HepG2 (cell line): ENCODE data around the gene ANKRD39. TPM values are rescaled to one million over a fixed set of nuclear protein-coding genes. Genes with fewer than 3 reads are reported as not detected.
A peak's percentile ranks its signal among the peaks of the same experiment; 100 is the strongest.

Experiments
- DNMT1 ChIP-seq: sonication (generic); formaldehyde crosslinking; IDR thresholded peaks from 2 replicates; pipeline ENCODE4 v1.5.1; 2020; ENCODE audit warnings: mild to moderate bottlenecking, missing genetic modification reagents
- FOSL1 ChIP-seq: sonication (generic); formaldehyde crosslinking; IDR thresholded peaks from 2 replicates; pipeline ENCODE4 v1.9.0; 2021; ENCODE audit warnings: missing genetic modification reagents, borderline replicate concordance
- HNRNPL ChIP-seq: fragments of 200-400 bp; formaldehyde crosslinking; IDR thresholded peaks from 2 replicates; pipeline ENCODE4 v1.6.1; 2017; ENCODE audit warnings: mild to moderate bottlenecking, low read depth, low read length
- MEF2D ChIP-seq: sonication (generic); formaldehyde crosslinking; IDR thresholded peaks from 2 replicates; pipeline ENCODE4 v1.5.1; 2020; ENCODE audit warnings: mild to moderate bottlenecking, missing genetic modification reagents
- MIXL1 ChIP-seq: IDR thresholded peaks from 2 replicates; pipeline ENCODE4 v1.6.1; 2016
- POLR2A ChIP-seq, 2 experiments: IDR thresholded peaks; 2 replicates each; pipeline ENCODE4 v1.6.1; 2011; ENCODE audit warnings: low read depth in 2 of 2, low read length in 2 of 2, mild to moderate bottlenecking in 1 of 2, moderate library complexity in 1 of 2; ENCODE audit not compliant: insufficient read depth in 1 of 2
- POLR2AphosphoS5 ChIP-seq: IDR thresholded peaks from 2 replicates; pipeline ENCODE4 v1.6.1; 2012; ENCODE audit warnings: low read depth, low read length
- POLR2G ChIP-seq: fragments of 200-400 bp; formaldehyde crosslinking; IDR thresholded peaks from 2 replicates; pipeline ENCODE4 v1.6.1; 2018; ENCODE audit warnings: mild to moderate bottlenecking, low read depth, low read length, moderate library complexity
- RBM39 ChIP-seq: fragments of 200-400 bp; formaldehyde crosslinking; IDR thresholded peaks from one replicate; pipeline ENCODE4 v1.6.1; 2018; ENCODE audit warnings: antibody characterized with exemption, mild to moderate bottlenecking, low read depth, low read length; ENCODE audit not compliant: poor library complexity, severe bottlenecking
- SETDB1 ChIP-seq: sonication (generic); formaldehyde crosslinking; IDR thresholded peaks from 2 replicates; pipeline ENCODE4 v1.5.1; 2020; ENCODE audit warnings: missing genetic modification reagents, mild to moderate bottlenecking, borderline replicate concordance
- SIN3A ChIP-seq: IDR thresholded peaks from 2 replicates; pipeline ENCODE4 v1.6.1; 2011; ENCODE audit warnings: low read depth, mild to moderate bottlenecking, control low read depth, low read length, borderline replicate concordance
- SNAI1 ChIP-seq: sonication (generic); formaldehyde crosslinking; IDR thresholded peaks from 2 replicates; pipeline ENCODE4 v1.5.0; 2020; ENCODE audit warnings: mild to moderate bottlenecking, missing genetic modification reagents, borderline replicate concordance
- ZNF296 ChIP-seq: sonication (generic); formaldehyde crosslinking; conservative IDR thresholded peaks from 2 replicates; pipeline ENCODE4 v1.5.0; 2020; ENCODE audit warnings: mild to moderate bottlenecking, missing genetic modification reagents
- ZSCAN21 ChIP-seq: sonication (generic); formaldehyde crosslinking; IDR thresholded peaks from 2 replicates; pipeline ENCODE4 v1.8.0; 2022; ENCODE audit warnings: mild to moderate bottlenecking, missing genetic modification reagents, moderate library complexity, borderline replicate concordance
- polyA plus RNA-seq, 8 experiments: library from polyadenylated mRNA; depleted of rRNA in 3 of 8; stranded (reverse) in 7 of 8; unstranded in 1 of 8; fragments of >200 nt; fragmentation: Illumina TruSeq in 4 of 8; extraction: Trizol in 4 of 8; gene quantifications; 2 replicates each; pipeline versions ENCODE4 v1.2.1 to v1.2.3, GENCODE V29; 2011 to 2016; ENCODE audit warnings: low read depth in 4 of 8, missing spikeins in 1 of 8, mixed read lengths in 1 of 8; ENCODE audit not compliant: insufficient read depth in 1 of 8
- total RNA-seq, 5 experiments: library from RNA; depleted of rRNA; stranded (reverse); fragments of >200 nt; fragmentation: Illumina TruSeq; extraction: Trizol; gene quantifications; 2 replicates each; pipeline ENCODE4 v1.2.3, GENCODE V29; 2016; ENCODE audit warnings: low read depth in 1 of 5
- TF ChIP-seq, protein P1 (sequence below): sonication (generic); formaldehyde crosslinking; IDR thresholded peaks from 2 replicates; pipeline ENCODE4 v1.4.0; 2020; ENCODE audit warnings: missing genetic modification reagents
- TF ChIP-seq, protein P2 (sequence below): IDR thresholded peaks from 2 replicates; pipeline ENCODE4 v1.6.1; 2016; ENCODE audit warnings: low read depth, missing genetic modification reagents, missing compliant biosample characterization
- TF ChIP-seq, protein P3 (sequence below): sonication (generic); IDR thresholded peaks from 2 replicates; pipeline ENCODE4 v1.6.1; 2016; ENCODE audit warnings: low read depth, borderline replicate concordance

Gene ANKRD39
- total and polyA plus RNA-seq, 2 of the 13 experiments (the other 11 are each of a cell fraction or from before 2014, with no cell fraction given), result 23.2 to 24.8 TPM

DNA sequence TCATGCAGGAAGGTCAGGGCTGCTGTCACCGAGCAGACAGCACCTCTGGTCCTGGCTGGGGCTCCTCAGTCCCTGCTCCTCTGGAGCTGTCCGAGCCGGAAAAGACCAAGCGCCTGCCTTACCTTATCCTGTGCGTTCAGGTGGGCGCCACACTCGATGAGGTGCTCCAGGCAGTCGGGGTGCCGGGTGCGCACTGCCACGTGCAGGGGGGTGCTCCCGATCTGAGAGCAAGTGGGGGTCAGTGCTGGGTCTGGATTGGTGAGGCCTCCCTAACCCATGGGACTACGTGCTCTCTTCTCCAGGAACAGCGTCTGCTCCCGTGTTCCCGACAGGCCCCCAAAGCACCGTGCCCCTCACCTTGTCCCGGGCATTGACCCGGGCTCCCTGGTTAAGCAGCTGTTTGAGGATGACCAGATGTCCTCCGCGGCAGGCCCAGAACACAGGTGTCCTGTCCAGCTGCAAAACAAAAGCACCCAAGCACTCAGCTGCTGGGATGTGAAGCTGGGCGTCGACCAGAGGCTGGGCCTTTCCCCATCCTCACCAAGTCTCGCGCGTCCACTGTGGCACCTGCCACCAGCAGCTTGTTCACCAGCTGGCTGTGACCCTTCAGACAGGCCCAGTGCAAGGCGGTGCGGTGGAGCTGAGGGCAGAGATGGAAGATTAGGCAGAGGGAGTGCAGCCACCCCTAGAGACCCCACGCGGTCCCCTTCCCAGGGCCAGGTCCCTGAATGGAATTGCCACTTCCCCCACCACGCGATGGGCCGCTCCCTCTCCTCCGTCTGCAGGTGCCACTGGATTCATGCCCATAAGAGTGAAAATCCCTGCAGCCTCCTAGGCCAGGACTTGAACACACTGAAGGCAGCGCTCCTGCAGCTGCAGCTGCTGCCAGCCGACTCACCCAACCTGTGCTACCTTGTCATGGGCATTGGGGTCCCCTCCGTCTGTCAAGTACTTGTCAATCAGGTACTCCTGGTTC lies 17.7 kb downstream of the ANKRD39 start (continued):
- TF ChIP-seq ZNF296 (CRISPR knock-in tag) (no peak), POLR2A (IDR thresholded peaks at IDR 0.05; ENCODE audit: insufficient read depth in 1 of 2, low read depth in 2 of 2, low read length in 2 of 2) (0 out of 4 replicates have a peak, but pooled peaks of 1 of the 2 experiments have one; percentile 51), FOSL1 (CRISPR knock-in tag) (no peak), SETDB1 (CRISPR knock-in tag) (no peak), POLR2G (0 out of 2 replicates have a peak, but pooled peaks have one; percentile 6), RBM39 (peak; percentile 55), SIN3A (no peak), MIXL1 (CRISPR knock-in tag) (no peak), MEF2D (CRISPR knock-in tag) (no peak), DNMT1 (no peak), POLR2AphosphoS5 (0 out of 2 replicates have a peak, but pooled peaks have one; percentile 21), ZSCAN21 (CRISPR knock-in tag) (no peak), SNAI1 (no peak), HNRNPL (0 out of 2 replicates have a peak, but pooled peaks have one; percentile 27)
- TF ChIP-seq, protein P1, sequence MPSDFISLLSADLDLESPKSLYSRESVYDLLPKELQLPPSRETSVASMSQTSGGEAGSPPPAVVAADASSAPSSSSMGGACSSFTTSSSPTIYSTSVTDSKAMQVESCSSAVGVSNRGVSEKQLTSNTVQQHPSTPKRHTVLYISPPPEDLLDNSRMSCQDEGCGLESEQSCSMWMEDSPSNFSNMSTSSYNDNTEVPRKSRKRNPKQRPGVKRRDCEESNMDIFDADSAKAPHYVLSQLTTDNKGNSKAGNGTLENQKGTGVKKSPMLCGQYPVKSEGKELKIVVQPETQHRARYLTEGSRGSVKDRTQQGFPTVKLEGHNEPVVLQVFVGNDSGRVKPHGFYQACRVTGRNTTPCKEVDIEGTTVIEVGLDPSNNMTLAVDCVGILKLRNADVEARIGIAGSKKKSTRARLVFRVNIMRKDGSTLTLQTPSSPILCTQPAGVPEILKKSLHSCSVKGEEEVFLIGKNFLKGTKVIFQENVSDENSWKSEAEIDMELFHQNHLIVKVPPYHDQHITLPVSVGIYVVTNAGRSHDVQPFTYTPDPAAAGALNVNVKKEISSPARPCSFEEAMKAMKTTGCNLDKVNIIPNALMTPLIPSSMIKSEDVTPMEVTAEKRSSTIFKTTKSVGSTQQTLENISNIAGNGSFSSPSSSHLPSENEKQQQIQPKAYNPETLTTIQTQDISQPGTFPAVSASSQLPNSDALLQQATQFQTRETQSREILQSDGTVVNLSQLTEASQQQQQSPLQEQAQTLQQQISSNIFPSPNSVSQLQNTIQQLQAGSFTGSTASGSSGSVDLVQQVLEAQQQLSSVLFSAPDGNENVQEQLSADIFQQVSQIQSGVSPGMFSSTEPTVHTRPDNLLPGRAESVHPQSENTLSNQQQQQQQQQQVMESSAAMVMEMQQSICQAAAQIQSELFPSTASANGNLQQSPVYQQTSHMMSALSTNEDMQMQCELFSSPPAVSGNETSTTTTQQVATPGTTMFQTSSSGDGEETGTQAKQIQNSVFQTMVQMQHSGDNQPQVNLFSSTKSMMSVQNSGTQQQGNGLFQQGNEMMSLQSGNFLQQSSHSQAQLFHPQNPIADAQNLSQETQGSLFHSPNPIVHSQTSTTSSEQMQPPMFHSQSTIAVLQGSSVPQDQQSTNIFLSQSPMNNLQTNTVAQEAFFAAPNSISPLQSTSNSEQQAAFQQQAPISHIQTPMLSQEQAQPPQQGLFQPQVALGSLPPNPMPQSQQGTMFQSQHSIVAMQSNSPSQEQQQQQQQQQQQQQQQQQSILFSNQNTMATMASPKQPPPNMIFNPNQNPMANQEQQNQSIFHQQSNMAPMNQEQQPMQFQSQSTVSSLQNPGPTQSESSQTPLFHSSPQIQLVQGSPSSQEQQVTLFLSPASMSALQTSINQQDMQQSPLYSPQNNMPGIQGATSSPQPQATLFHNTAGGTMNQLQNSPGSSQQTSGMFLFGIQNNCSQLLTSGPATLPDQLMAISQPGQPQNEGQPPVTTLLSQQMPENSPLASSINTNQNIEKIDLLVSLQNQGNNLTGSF (CRISPR knock-in tag), result no peak
- TF ChIP-seq, protein P2, sequence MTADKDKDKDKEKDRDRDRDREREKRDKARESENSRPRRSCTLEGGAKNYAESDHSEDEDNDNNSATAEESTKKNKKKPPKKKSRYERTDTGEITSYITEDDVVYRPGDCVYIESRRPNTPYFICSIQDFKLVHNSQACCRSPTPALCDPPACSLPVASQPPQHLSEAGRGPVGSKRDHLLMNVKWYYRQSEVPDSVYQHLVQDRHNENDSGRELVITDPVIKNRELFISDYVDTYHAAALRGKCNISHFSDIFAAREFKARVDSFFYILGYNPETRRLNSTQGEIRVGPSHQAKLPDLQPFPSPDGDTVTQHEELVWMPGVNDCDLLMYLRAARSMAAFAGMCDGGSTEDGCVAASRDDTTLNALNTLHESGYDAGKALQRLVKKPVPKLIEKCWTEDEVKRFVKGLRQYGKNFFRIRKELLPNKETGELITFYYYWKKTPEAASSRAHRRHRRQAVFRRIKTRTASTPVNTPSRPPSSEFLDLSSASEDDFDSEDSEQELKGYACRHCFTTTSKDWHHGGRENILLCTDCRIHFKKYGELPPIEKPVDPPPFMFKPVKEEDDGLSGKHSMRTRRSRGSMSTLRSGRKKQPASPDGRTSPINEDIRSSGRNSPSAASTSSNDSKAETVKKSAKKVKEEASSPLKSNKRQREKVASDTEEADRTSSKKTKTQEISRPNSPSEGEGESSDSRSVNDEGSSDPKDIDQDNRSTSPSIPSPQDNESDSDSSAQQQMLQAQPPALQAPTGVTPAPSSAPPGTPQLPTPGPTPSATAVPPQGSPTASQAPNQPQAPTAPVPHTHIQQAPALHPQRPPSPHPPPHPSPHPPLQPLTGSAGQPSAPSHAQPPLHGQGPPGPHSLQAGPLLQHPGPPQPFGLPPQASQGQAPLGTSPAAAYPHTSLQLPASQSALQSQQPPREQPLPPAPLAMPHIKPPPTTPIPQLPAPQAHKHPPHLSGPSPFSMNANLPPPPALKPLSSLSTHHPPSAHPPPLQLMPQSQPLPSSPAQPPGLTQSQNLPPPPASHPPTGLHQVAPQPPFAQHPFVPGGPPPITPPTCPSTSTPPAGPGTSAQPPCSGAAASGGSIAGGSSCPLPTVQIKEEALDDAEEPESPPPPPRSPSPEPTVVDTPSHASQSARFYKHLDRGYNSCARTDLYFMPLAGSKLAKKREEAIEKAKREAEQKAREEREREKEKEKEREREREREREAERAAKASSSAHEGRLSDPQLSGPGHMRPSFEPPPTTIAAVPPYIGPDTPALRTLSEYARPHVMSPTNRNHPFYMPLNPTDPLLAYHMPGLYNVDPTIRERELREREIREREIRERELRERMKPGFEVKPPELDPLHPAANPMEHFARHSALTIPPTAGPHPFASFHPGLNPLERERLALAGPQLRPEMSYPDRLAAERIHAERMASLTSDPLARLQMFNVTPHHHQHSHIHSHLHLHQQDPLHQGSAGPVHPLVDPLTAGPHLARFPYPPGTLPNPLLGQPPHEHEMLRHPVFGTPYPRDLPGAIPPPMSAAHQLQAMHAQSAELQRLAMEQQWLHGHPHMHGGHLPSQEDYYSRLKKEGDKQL (CRISPR knock-in tag), result no peak
- TF ChIP-seq, protein P3, sequence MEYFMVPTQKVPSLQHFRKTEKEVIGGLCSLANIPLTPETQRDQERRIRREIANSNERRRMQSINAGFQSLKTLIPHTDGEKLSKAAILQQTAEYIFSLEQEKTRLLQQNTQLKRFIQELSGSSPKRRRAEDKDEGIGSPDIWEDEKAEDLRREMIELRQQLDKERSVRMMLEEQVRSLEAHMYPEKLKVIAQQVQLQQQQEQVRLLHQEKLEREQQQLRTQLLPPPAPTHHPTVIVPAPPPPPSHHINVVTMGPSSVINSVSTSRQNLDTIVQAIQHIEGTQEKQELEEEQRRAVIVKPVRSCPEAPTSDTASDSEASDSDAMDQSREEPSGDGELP, result no peak
